ENCODE results near the gene C2CD4C. TPM values are rescaled to one million over a fixed set of nuclear protein-coding genes. Genes with fewer than 3 reads are reported as not detected.

Gene C2CD4C
- total and polyA plus RNA-seq, 2 donors (not counting 3 experiments of a cell fraction or from before 2014, with no cell fraction given), result 0.25 to 0.38 TPM

- dilution Hi-C loops (cut with MboI; ENCODE audit: extremely low pct_ligation_motif_present, low sequenced_read_pairs) (no loop called here), intact Hi-C loops (cut with micrococcal nuclease) (no loop called here)
- FAIRE-seq (no peak), DNase-seq (ENCODE audit: low read depth, low spot score) (no peak)
- POLR2A ChIA-PET, result no interaction called here
- H3K36me3 ChIP-seq (ENCODE audit: control insufficient read depth in 2 of 2, extremely low read depth in 1 of 2, insufficient read depth in 2 of 2, low read length in 2 of 2), result no peaks in the 10 kb centered on the region
- H4K20me1 ChIP-seq (replicated peaks; ENCODE audit: control insufficient read depth, extremely low read depth, insufficient read depth, low read length), result no peaks in the 10 kb centered on the region
- no peak overlapping the region for H3K9ac ChIP-seq (replicated peaks; ENCODE audit: extremely low read depth, insufficient read depth, low read length)
- no TSS peak for BruUV-seq (replicated peaks)
- no peaks in the 10 kb centered on the region for H3K9me1 ChIP-seq (replicated peaks; ENCODE audit: control insufficient read depth, extremely low read depth, insufficient read depth, low read length)
- no peak overlapping the region for H3K4me3 ChIP-seq (replicated peaks in 1 of 3; ENCODE audit: insufficient read depth in 1 of 3, low read depth in 1 of 3, low read length in 3 of 3)
- no peak for TF ChIP-seq MAX (IDR thresholded peaks at IDR 0.05; ENCODE audit: insufficient read depth, insufficient read length)
- no peak for TF ChIP-seq MYC (IDR thresholded peaks at IDR 0.05; ENCODE audit: low read depth, low read length)
- TF ChIP-seq EZH2 (IDR thresholded peaks at IDR 0.05; ENCODE audit: borderline replicate concordance, low read depth, low read length, severe bottlenecking), result no peak
- no peak for TF ChIP-seq GATA2 (IDR thresholded peaks at IDR 0.05; ENCODE audit: insufficient read depth, insufficient read length, low read depth, low read length)
- TF ChIP-seq POLR2A (IDR thresholded peaks at IDR 0.05; ENCODE audit: low read depth, low read length), result no peak
- TF ChIP-seq FOS (IDR thresholded peaks at IDR 0.05; ENCODE audit: borderline replicate concordance, insufficient read depth, low read length), result no peak
- no peak for TF ChIP-seq POLR2AphosphoS5 (IDR thresholded peaks at IDR 0.05; ENCODE audit: insufficient read depth, low read depth, low read length)
- TF ChIP-seq JUN (IDR thresholded peaks at IDR 0.05; ENCODE audit: borderline replicate concordance, insufficient read depth, insufficient read length, low read depth), result no peak
- TF ChIP-seq CTCF (IDR thresholded peaks at IDR 0.05; ENCODE audit: extremely low read depth in 1 of 2, insufficient read depth in 1 of 2, low read depth in 1 of 2, low read length in 2 of 2), result no peak
- no peak overlapping the region for H3K27ac ChIP-seq (ENCODE audit: insufficient read depth, low read depth, low read length)
- H3K9me3 ChIP-seq (replicated peaks; ENCODE audit: control insufficient read depth, insufficient read depth, low read length), result no peaks in the 10 kb centered on the region
- no peaks in the 10 kb centered on the region for H3K4me1 ChIP-seq (ENCODE audit: control insufficient read depth, extremely low read depth, insufficient read depth, low read length)
- H3K79me2 ChIP-seq (ENCODE audit: control insufficient read depth, insufficient read depth, low read length), result no peaks in the 10 kb centered on the region
- CTCF ChIA-PET, result no interaction called here
- no peak overlapping the region for H2AFZ ChIP-seq (ENCODE audit: low read depth, low read length)
- H3K4me2 ChIP-seq (ENCODE audit: insufficient read depth, low read length), result no peak overlapping the region
- H3K27me3 ChIP-seq (ENCODE audit: control insufficient read depth in 2 of 2, insufficient read depth in 2 of 2, low read length in 2 of 2), result no peaks in the 10 kb centered on the region
These were observed 26.2 kb upstream of the C2CD4C start for GRCh38 chr19:435056-435706.

All from endothelial cell of umbilical vein (primary cell).